Ovary (tissue), 9 donors: ENCODE data around the gene POT1. TPM values are rescaled to one million over a fixed set of nuclear protein-coding genes. Genes with fewer than 3 reads are reported as not detected.

ENCODE experiments used
- DNase-seq, 5 donors: peaks; one replicate each; pipeline ENCODE4 v3.0.0-alpha.2; 2019 to 2020
- H3K27ac ChIP-seq, 2 donors: fragments of 200-600 bp; one replicate each; pipeline versions ENCODE4 v1.5.1 to v1.8.0; 2019 to 2022
- H3K27me3 ChIP-seq: fragments of 200-600 bp; one replicate; pipeline ENCODE4 v1.8.0; 2022
- H3K36me3 ChIP-seq: fragments of 200-600 bp; sonication (generic); one replicate; pipeline ENCODE4 v1.5.1; 2019
- H3K4me1 ChIP-seq: one replicate; pipeline ENCODE4 v1.8.1; 2013; ENCODE audit warnings: mild to moderate bottlenecking, moderate library complexity; ENCODE audit not compliant: insufficient read depth
- H3K4me3 ChIP-seq: fragments of 200-600 bp; sonication (generic); one replicate; pipeline ENCODE4 v1.5.1; 2017
- H3K9me3 ChIP-seq, 2 donors: fragments of 200-600 bp in 1 of 2; sonication (generic) in 1 of 2; one replicate each; pipeline versions ENCODE4 v1.5.1 to v1.8.1; 2013 to 2019; ENCODE audit warnings: mild to moderate bottlenecking in 1 of 2, moderate library complexity in 1 of 2
- CTCF ChIP-seq, 3 donors: fragments of 450-650 bp in 2 of 3; fragments of 200-600 bp in 1 of 3; IDR thresholded peaks; one replicate each; pipeline versions ENCODE4 v1.5.1 to v1.8.0; 2016 to 2022; ENCODE audit warnings: antibody characterized with exemption in 3 of 3, mild to moderate bottlenecking in 1 of 3
- EP300 ChIP-seq: sonication (generic); formaldehyde crosslinking; IDR thresholded peaks from one replicate; pipeline ENCODE4 v1.6.1; 2017; ENCODE audit warnings: antibody characterized with exemption
- POLR2A ChIP-seq: fragments of 450-650 bp; IDR thresholded peaks from one replicate; pipeline ENCODE4 v1.6.1; 2017; ENCODE audit warnings: antibody characterized with exemption, mild to moderate bottlenecking, moderate library complexity
- WGBS, 3 donors: extraction: QIAGEN DNeasy Blood & Tissue Kit in 1 of 3; methylation state at CpG; one replicate each; pipeline versions ENCODE4 v1.1.5 to v1.1.7; 2013 to 2017; 5-methylcytosine and 5-hydroxymethylcytosine counted together
- intact Hi-C, 4 donors: fragments of 100-400 bp; cut with DNase I; formaldehyde crosslinking; loops; one replicate each; pipeline versions ENCODE4 v1.11.0 to v1.15.1; 2022 to 2023
- polyA plus RNA-seq, 2 donors: library from polyadenylated mRNA; stranded (reverse); fragments of 200-250 nt in 1 of 2; fragments of 350-450 nt in 1 of 2; fragmentation: Illumina TruSeq in 1 of 2; extraction: RNeasy Lipid Tissue Mini Kit (QIAGEN cat#74804) in 1 of 2; gene quantifications; one replicate each; pipeline ENCODE4 v1.2.3, GENCODE V29; 2013 to 2014
- total RNA-seq, 7 donors: library from RNA; depleted of rRNA in 2 of 7; stranded (reverse); fragments of >200 nt in 2 of 7; fragmentation: NEBNext Ultra II Directional in 3 of 7; extraction: Animal tissue kit (Norgen Biotek cat#: 25700) in 3 of 7; gene quantifications; one replicate each; pipeline versions ENCODE4 v1.1.0 to v1.2.4, GENCODE V29; 2016 to 2023
- donor health status: DM: no; HTN: no; CAD: no; lungs with moderate emphysema.
- donor health status: DM: no; HTN: no; CAD: no.
- donor health status: Bipolar disorder and iron deficiency.
- donor health status: DM: yes; HTN: yes; CAD: no.
- donor health status: DM: no; HTN: no; CAD: no.
- donor health status: DM: yes; HTN: yes; CAD: no.

Gene POT1
- total and polyA plus RNA-seq, 9 donors, result 12.3 to 33.0 (median 19.8) TPM

- intact Hi-C loops, result no loop called here
- H3K4me1 ChIP-seq, result no peaks in the 10 kb centered on the region
- no peak overlapping the region for H3K27ac ChIP-seq
- H3K27me3 ChIP-seq, result no peaks in the 10 kb centered on the region
- WGBS, 3 donors, result 93 to 96% (median 96%) methylated on average over 3 of the region's 3 CpGs
- H3K4me3 ChIP-seq, result no peak overlapping the region
- no peaks in the 10 kb centered on the region for H3K36me3 ChIP-seq
- DNase-seq, result no peak
- H3K9me3 ChIP-seq, result no peaks in the 10 kb centered on the region
- TF ChIP-seq EP300 (no peak), CTCF (IDR thresholded peaks at IDR 0.05) (no peak), POLR2A (no peak)
Observed at GRCh38 chr7:124918662-124919061, 11.0 kb downstream of the POT1 start.

- Histone ChIP-seq H3K4me3 (no peak overlapping the region), H3K9me3 (no peaks in the 10 kb centered on the region), H3K36me3 (no peaks in the 10 kb centered on the region), H3K27ac (no peak overlapping the region), H3K27me3 (no peaks in the 10 kb centered on the region), H3K4me1 (no peaks in the 10 kb centered on the region)
- intact Hi-C loops, result no loop called here
- DNase-seq, result no peak
- TF ChIP-seq POLR2A, result no peak
- TF ChIP-seq CTCF (IDR thresholded peaks at IDR 0.05), result no peak
- TF ChIP-seq EP300, result no peak
- 59 to 74% (median 72%) methylated on average over 1 of the region's 1 CpG for WGBS, 3 donors
Observed at GRCh38 chr7:124915242-124915641, 14.4 kb downstream of the POT1 start.

- 0 to 98% (median 98%) methylated on average over 1 of the region's 1 CpG for WGBS, 3 donors
- Histone ChIP-seq H3K36me3 (no peaks in the 10 kb centered on the region), H3K27me3 (no peaks in the 10 kb centered on the region), H3K27ac (no peak overlapping the region), H3K9me3 (no peaks in the 10 kb centered on the region), H3K4me1 (no peaks in the 10 kb centered on the region), H3K4me3 (no peak overlapping the region)
- TF ChIP-seq EP300 (no peak), CTCF (IDR thresholded peaks at IDR 0.05) (no peak), POLR2A (no peak)
- no peak for DNase-seq
- intact Hi-C loops, result no loop called here
Observed at GRCh38 chr7:124914298-124914697, 15.3 kb downstream of the POT1 start.

- WGBS, 3 donors, result 93 to 97% (median 97%) methylated on average over 4 of the region's 4 CpGs
- H3K4me3 ChIP-seq, result no peak overlapping the region
- no peak for DNase-seq
- H3K36me3 ChIP-seq, result no peaks in the 10 kb centered on the region
- no peaks in the 10 kb centered on the region for H3K4me1 ChIP-seq
- intact Hi-C loops, result no loop called here
- no peaks in the 10 kb centered on the region for H3K27me3 ChIP-seq
- TF ChIP-seq CTCF (IDR thresholded peaks at IDR 0.05) (no peak), POLR2A (no peak), EP300 (no peak)
- no peaks in the 10 kb centered on the region for H3K9me3 ChIP-seq
- no peak overlapping the region for H3K27ac ChIP-seq
Observed at GRCh38 chr7:124912972-124913371, 16.7 kb downstream of the POT1 start.

GRCh38 chr7:124909808-124910207 lies 19.8 kb downstream of the POT1 start:
- WGBS, 3 donors, result 1 to 91% (median 84%) methylated on average over 1 of the region's 1 CpG
- H3K9me3 ChIP-seq, result no peaks in the 10 kb centered on the region
- no peaks in the 10 kb centered on the region for H3K27me3 ChIP-seq
- no peak for DNase-seq
- no peaks in the 10 kb centered on the region for H3K36me3 ChIP-seq
- H3K4me1 ChIP-seq, result no peaks in the 10 kb centered on the region
- no peak overlapping the region for H3K4me3 ChIP-seq
- H3K27ac ChIP-seq, result no peak overlapping the region
- intact Hi-C loops, result no loop called here
- TF ChIP-seq CTCF (IDR thresholded peaks at IDR 0.05), result no peak
- no peak for TF ChIP-seq POLR2A
- TF ChIP-seq EP300, result no peak
